Mesothelial cell of epicardium (in vitro differentiated cells): ENCODE data around the gene CDKAL1. TPM values are rescaled to one million over a fixed set of nuclear protein-coding genes. Genes with fewer than 3 reads are reported as not detected.

Experiments
- DNase-seq, 2 experiments: peaks; one replicate each; pipeline ENCODE4 v3.0.0; 2021; ENCODE audit warnings: low spot score in 2 of 2; ENCODE audit not compliant: unreplicated experiment in 2 of 2
- H3K27ac Mint-ChIP-seq: 2 replicates; pipeline ENCODE4 v1.8.0; 2021; ENCODE audit warnings: mixed read lengths
- H3K27me3 Mint-ChIP-seq: 2 replicates; pipeline ENCODE4 v1.8.0; 2021; ENCODE audit warnings: low read depth, mixed read lengths
- H3K36me3 Mint-ChIP-seq: 2 replicates; pipeline ENCODE4 v1.8.0; 2021; ENCODE audit warnings: mixed read lengths
- H3K4me1 Mint-ChIP-seq: 2 replicates; pipeline ENCODE4 v1.8.0; 2021; ENCODE audit warnings: mixed read lengths
- H3K4me3 Mint-ChIP-seq: 2 replicates; pipeline ENCODE4 v1.8.0; 2021; ENCODE audit warnings: mild to moderate bottlenecking, moderate library complexity, mixed read lengths
- H3K9me3 Mint-ChIP-seq: 2 replicates; pipeline ENCODE4 v1.8.0; 2021; ENCODE audit warnings: mixed read lengths
- CTCF ChIP-seq: fragments of 200-600 bp; sonication (generic); IDR thresholded peaks from one replicate; pipeline ENCODE4 v1.5.0; 2021; ENCODE audit warnings: antibody characterized with exemption; ENCODE audit not compliant: unreplicated experiment
- total RNA-seq: library from RNA; stranded (reverse); gene quantifications from 3 replicates; pipeline ENCODE4 v1.2.1, GENCODE V29; 2021

Gene CDKAL1
- total RNA-seq, 1 donor from 2014 or later = 22.6 TPM

- H3K4me1 Mint-ChIP-seq = peaks cover 24% of the 10 kb centered on the region
- no peak overlapping the region for H3K4me3 Mint-ChIP-seq
- DNase-seq = no peak
- no peak for TF ChIP-seq CTCF
- no peak overlapping the region for H3K27ac Mint-ChIP-seq
- H3K36me3 Mint-ChIP-seq = peaks cover 19% of the 10 kb centered on the region
- no peaks in the 10 kb centered on the region for H3K27me3 Mint-ChIP-seq
- H3K9me3 Mint-ChIP-seq = peaks cover 24% of the 10 kb centered on the region
Observed at GRCh38 chr6:20996099-20996498, 461.8 kb downstream of the CDKAL1 start.

- peaks cover 28% of the 10 kb centered on the region for H3K4me1 Mint-ChIP-seq
- no peaks in the 10 kb centered on the region for H3K27me3 Mint-ChIP-seq
- H3K36me3 Mint-ChIP-seq = peaks cover 19% of the 10 kb centered on the region
Observed at GRCh38 chr6:20997143-20997769, 463.0 kb downstream of the CDKAL1 start.

GRCh38 chr6:20997770-20998147 lies 463.5 kb downstream of the CDKAL1 start:
- no peak for DNase-seq
- Mint-ChIP-seq H3K9me3 (peaks cover 24% of the 10 kb centered on the region), H3K27me3 (no peaks in the 10 kb centered on the region), H3K27ac (no peak overlapping the region), H3K36me3 (peaks cover 19% of the 10 kb centered on the region), H3K4me1 (peaks cover 28% of the 10 kb centered on the region), H3K4me3 (no peak overlapping the region)
- TF ChIP-seq CTCF = no peak

More at GRCh38 chr6:20997143-20997769, 463.0 kb downstream of the CDKAL1 start:
- Mint-ChIP-seq H3K4me3 (no peak overlapping the region), H3K27ac (no peak overlapping the region), H3K9me3 (peaks cover 24% of the 10 kb centered on the region)
- TF ChIP-seq CTCF = no peak
- DNase-seq = no peak

- TF ChIP-seq CTCF = no peak
- Mint-ChIP-seq H3K4me3 (no peak overlapping the region), H3K27ac (no peak overlapping the region), H3K27me3 (no peaks in the 10 kb centered on the region), H3K9me3 (peaks cover 22% of the 10 kb centered on the region), H3K36me3 (peaks cover 18% of the 10 kb centered on the region), H3K4me1 (peaks cover 32% of the 10 kb centered on the region)
- DNase-seq = no peak
Observed at GRCh38 chr6:20998748-20999448, 464.6 kb downstream of the CDKAL1 start.

GRCh38 chr6:21000331-21000801 lies 466.1 kb downstream of the CDKAL1 start:
- DNase-seq = no peak
- Mint-ChIP-seq H3K27ac (peak overlapping the region; percentile 73), H3K9me3 (peaks cover 13% of the 10 kb centered on the region), H3K4me1 (peaks cover 34% of the 10 kb centered on the region), H3K27me3 (no peaks in the 10 kb centered on the region), H3K36me3 (peaks cover 8% of the 10 kb centered on the region), H3K4me3 (no peak overlapping the region)
- no peak for TF ChIP-seq CTCF
